ENCODE measurements around the gene NBR1. TPM values are rescaled to one million over a fixed set of nuclear protein-coding genes. Genes with fewer than 3 reads are reported as not detected.

NBR1 gene
- total RNA-seq, 1 experiment from 2014 or later: 60.8 TPM

DNA sequence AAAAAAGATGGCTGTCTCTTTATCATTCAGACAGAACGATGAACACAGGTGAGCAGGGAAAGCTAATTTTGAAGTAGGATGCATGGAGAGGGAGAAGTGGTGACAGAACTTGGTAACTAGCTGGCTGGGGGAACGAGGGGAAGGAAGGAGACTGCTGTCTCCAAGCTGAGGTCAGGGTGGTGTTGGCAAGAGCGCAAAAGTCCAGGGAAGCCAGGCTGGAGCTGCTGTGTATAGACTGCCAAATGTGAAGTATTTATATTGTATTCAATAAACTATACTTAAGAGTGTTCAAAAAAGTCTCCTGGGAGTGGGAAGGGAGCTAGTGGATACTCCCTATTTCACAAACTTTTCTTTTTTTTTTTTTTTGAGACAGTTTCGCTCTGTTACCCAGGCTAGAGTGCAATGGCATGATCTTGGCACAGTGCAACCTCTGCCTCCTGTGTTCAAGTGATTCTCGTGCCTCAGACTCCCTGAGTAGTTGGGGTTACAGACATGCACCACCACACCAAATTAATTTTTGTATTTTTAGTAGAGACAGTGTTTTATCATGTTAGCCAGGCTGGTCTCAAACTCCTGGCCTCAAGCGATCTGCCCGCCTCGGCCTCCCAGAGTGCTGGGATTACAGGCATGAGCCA is 48.8 kb downstream of the NBR1 start:
- Histone ChIP-seq H3K4me1 (ENCODE audit: control insufficient read depth in 1 of 2, insufficient read depth in 2 of 2, low read length in 2 of 2) (no peaks in the 10 kb centered on the region), H3K4me2 (ENCODE audit: low read length) (no peak overlapping the region), H3K4me3 (replicated peaks in 1 of 2; ENCODE audit: low read depth in 1 of 2, low read length in 2 of 2) (no peak overlapping the region), H3K9ac (ENCODE audit: low read length) (no peak overlapping the region), H3K79me2 (ENCODE audit: insufficient read depth, low read length) (no peaks in the 10 kb centered on the region), H2AFZ (ENCODE audit: low read depth, low read length, poor library complexity, severe bottlenecking) (no peak overlapping the region), H3K9me3 (ENCODE audit: control insufficient read depth in 1 of 2, insufficient read depth in 1 of 2, low read depth in 1 of 2, low read length in 2 of 2) (no peaks in the 10 kb centered on the region), H4K20me1 (ENCODE audit: insufficient read depth) (no peaks in the 10 kb centered on the region), H3K27ac (ENCODE audit: low read depth, low read length) (no peak overlapping the region), H3K9me2 (ENCODE audit: insufficient read depth) (no peaks in the 10 kb centered on the region), H3K36me3 (ENCODE audit: control insufficient read depth in 1 of 2, insufficient read depth in 2 of 2, low read length in 2 of 2) (no peaks in the 10 kb centered on the region), H3K27me3 (ENCODE audit: insufficient read depth, low read length) (no peaks in the 10 kb centered on the region)
- DNase-seq (ENCODE audit: low read depth, low spot score): no peak
- ChIA-PET CTCF (no interaction called here), RAD21 (ENCODE audit: low non-redundant PET in 1 of 2, low total read pairs in 2 of 2, uncharacterized antibody in 2 of 2, unreplicated experiment in 2 of 2) (no interaction called here), POLR2A (interaction anchor here (3.9 kb wide), 1 partner anchor 96 kb away, joined by 22 read pairs; no protein-coding TSS in a partner anchor)
- TF ChIP-seq, protein P1, sequence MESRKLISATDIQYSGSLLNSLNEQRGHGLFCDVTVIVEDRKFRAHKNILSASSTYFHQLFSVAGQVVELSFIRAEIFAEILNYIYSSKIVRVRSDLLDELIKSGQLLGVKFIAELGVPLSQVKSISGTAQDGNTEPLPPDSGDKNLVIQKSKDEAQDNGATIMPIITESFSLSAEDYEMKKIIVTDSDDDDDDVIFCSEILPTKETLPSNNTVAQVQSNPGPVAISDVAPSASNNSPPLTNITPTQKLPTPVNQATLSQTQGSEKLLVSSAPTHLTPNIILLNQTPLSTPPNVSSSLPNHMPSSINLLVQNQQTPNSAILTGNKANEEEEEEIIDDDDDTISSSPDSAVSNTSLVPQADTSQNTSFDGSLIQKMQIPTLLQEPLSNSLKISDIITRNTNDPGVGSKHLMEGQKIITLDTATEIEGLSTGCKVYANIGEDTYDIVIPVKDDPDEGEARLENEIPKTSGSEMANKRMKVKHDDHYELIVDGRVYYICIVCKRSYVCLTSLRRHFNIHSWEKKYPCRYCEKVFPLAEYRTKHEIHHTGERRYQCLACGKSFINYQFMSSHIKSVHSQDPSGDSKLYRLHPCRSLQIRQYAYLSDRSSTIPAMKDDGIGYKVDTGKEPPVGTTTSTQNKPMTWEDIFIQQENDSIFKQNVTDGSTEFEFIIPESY (IDR thresholded peaks at IDR 0.05; ENCODE audit: extremely low read depth, insufficient replicate concordance, low read length): no peak
- TF ChIP-seq RAD21 (IDR thresholded peaks at IDR 0.05; ENCODE audit: low read depth): no peak
- TF ChIP-seq, protein P2, sequence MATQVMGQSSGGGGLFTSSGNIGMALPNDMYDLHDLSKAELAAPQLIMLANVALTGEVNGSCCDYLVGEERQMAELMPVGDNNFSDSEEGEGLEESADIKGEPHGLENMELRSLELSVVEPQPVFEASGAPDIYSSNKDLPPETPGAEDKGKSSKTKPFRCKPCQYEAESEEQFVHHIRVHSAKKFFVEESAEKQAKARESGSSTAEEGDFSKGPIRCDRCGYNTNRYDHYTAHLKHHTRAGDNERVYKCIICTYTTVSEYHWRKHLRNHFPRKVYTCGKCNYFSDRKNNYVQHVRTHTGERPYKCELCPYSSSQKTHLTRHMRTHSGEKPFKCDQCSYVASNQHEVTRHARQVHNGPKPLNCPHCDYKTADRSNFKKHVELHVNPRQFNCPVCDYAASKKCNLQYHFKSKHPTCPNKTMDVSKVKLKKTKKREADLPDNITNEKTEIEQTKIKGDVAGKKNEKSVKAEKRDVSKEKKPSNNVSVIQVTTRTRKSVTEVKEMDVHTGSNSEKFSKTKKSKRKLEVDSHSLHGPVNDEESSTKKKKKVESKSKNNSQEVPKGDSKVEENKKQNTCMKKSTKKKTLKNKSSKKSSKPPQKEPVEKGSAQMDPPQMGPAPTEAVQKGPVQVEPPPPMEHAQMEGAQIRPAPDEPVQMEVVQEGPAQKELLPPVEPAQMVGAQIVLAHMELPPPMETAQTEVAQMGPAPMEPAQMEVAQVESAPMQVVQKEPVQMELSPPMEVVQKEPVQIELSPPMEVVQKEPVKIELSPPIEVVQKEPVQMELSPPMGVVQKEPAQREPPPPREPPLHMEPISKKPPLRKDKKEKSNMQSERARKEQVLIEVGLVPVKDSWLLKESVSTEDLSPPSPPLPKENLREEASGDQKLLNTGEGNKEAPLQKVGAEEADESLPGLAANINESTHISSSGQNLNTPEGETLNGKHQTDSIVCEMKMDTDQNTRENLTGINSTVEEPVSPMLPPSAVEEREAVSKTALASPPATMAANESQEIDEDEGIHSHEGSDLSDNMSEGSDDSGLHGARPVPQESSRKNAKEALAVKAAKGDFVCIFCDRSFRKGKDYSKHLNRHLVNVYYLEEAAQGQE (IDR thresholded peaks at IDR 0.05; ENCODE audit: low read depth): no peak
- no peak for TF ChIP-seq POLR2AphosphoS5 (IDR thresholded peaks at IDR 0.05; ENCODE audit: low read depth, low read length)
- TF ChIP-seq, protein P3, sequence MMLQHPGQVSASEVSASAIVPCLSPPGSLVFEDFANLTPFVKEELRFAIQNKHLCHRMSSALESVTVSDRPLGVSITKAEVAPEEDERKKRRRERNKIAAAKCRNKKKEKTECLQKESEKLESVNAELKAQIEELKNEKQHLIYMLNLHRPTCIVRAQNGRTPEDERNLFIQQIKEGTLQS (IDR thresholded peaks at IDR 0.05): no peak
- TF ChIP-seq ZNF274 (IDR thresholded peaks at IDR 0.05; ENCODE audit: low read depth, low read length): no peak
- TF ChIP-seq FOSL1 (IDR thresholded peaks at IDR 0.05; ENCODE audit: low read depth): no peak
- TF ChIP-seq, protein P4, sequence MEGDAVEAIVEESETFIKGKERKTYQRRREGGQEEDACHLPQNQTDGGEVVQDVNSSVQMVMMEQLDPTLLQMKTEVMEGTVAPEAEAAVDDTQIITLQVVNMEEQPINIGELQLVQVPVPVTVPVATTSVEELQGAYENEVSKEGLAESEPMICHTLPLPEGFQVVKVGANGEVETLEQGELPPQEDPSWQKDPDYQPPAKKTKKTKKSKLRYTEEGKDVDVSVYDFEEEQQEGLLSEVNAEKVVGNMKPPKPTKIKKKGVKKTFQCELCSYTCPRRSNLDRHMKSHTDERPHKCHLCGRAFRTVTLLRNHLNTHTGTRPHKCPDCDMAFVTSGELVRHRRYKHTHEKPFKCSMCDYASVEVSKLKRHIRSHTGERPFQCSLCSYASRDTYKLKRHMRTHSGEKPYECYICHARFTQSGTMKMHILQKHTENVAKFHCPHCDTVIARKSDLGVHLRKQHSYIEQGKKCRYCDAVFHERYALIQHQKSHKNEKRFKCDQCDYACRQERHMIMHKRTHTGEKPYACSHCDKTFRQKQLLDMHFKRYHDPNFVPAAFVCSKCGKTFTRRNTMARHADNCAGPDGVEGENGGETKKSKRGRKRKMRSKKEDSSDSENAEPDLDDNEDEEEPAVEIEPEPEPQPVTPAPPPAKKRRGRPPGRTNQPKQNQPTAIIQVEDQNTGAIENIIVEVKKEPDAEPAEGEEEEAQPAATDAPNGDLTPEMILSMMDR (IDR thresholded peaks at IDR 0.05 in 2 of 3, conservative IDR thresholded peaks at IDR 0.05 in 1 of 3; ENCODE audit: borderline replicate concordance in 1 of 3, insufficient read depth in 1 of 3, low read depth in 2 of 3, low read length in 2 of 3): no peak
- TF ChIP-seq EGR1 (IDR thresholded peaks at IDR 0.05; ENCODE audit: low read depth): no peak
- TF ChIP-seq SP1 (IDR thresholded peaks at IDR 0.05; ENCODE audit: low read depth): no peak
- TF ChIP-seq JUND (IDR thresholded peaks at IDR 0.05): no peak
- BruUV-seq (replicated peaks): no TSS peak
- intact Hi-C loops (cut with micrococcal nuclease): no loop called here
- ATAC-seq: no peak
